NB4 (cell line): ENCODE measurements around the gene MYO6.

Experiments used
- CTCF ChIP-seq: IDR thresholded peaks from one replicate; pipeline ENCODE4 v1.5.1; 2012; ENCODE audit warnings: low read depth, low read length
- POLR2A ChIP-seq: IDR thresholded peaks from 2 replicates; pipeline ENCODE4 v1.6.1; 2011; ENCODE audit warnings: mild to moderate bottlenecking; ENCODE audit not compliant: insufficient read length; ENCODE audit errors: extremely low read depth

- no peak for TF ChIP-seq CTCF
- TF ChIP-seq POLR2A = no peak
Observed at GRCh38 chr6:75819776-75820487, 70.9 kb downstream of the MYO6 start.
